ENCODE measurements around the gene STX18. TPM values are rescaled to one million over a fixed set of nuclear protein-coding genes. Genes with fewer than 3 reads are reported as not detected.

STX18 gene
- polyA plus RNA-seq, 1 donor: 42.5 TPM

- no CpG with 5 or more reads among the region's 5 CpGs for WGBS (ENCODE audit: insufficient coverage, low lambda C conversion rate)
These were observed 157.0 kb downstream of the STX18 start for GRCh38 chr4:4384837-4385236.

GRCh38 chr4:4383085-4383484 is 158.8 kb downstream of the STX18 start:
- no peak overlapping the region for H3K27ac ChIP-seq (ENCODE audit: low read length)
- H3K4me1 ChIP-seq (ENCODE audit: control insufficient read depth, insufficient read depth, low read length): no peaks in the 10 kb centered on the region
- WGBS (ENCODE audit: insufficient coverage, low lambda C conversion rate): no CpG with 5 or more reads among the region's 3 CpGs
- no peak overlapping the region for H3K4me3 ChIP-seq (ENCODE audit: low read length)
- H3K9me3 ChIP-seq (ENCODE audit: control insufficient read depth, low read depth, low read length): no peaks in the 10 kb centered on the region
- H3K27me3 ChIP-seq (ENCODE audit: control insufficient read depth, insufficient read depth, low read length): peaks cover 54% of the 10 kb centered on the region
- H3K36me3 ChIP-seq (ENCODE audit: control insufficient read depth, insufficient read depth, low read length): no peaks in the 10 kb centered on the region
- no peak for DNase-seq

More at GRCh38 chr4:4384837-4385236, 157.0 kb downstream of the STX18 start:
- DNase-seq: no peak
- Histone ChIP-seq H3K4me3 (ENCODE audit: low read length) (no peak overlapping the region), H3K27ac (ENCODE audit: low read length) (no peak overlapping the region), H3K27me3 (ENCODE audit: control insufficient read depth, insufficient read depth, low read length) (peaks cover 69% of the 10 kb centered on the region), H3K4me1 (ENCODE audit: control insufficient read depth, insufficient read depth, low read length) (no peaks in the 10 kb centered on the region), H3K9me3 (ENCODE audit: control insufficient read depth, low read depth, low read length) (no peaks in the 10 kb centered on the region), H3K36me3 (ENCODE audit: control insufficient read depth, insufficient read depth, low read length) (no peaks in the 10 kb centered on the region)

GRCh38 chr4:4379540-4380087 is 162.2 kb downstream of the STX18 start:
- peaks cover 28% of the 10 kb centered on the region for H3K27me3 ChIP-seq (ENCODE audit: control insufficient read depth, insufficient read depth, low read length)
- WGBS (ENCODE audit: insufficient coverage, low lambda C conversion rate): no CpG with 5 or more reads among the region's 6 CpGs
- H3K9me3 ChIP-seq (ENCODE audit: control insufficient read depth, low read depth, low read length): no peaks in the 10 kb centered on the region
- H3K36me3 ChIP-seq (ENCODE audit: control insufficient read depth, insufficient read depth, low read length): no peaks in the 10 kb centered on the region
- DNase-seq: no peak
- no peak overlapping the region for H3K27ac ChIP-seq (ENCODE audit: low read length)
- no peaks in the 10 kb centered on the region for H3K4me1 ChIP-seq (ENCODE audit: control insufficient read depth, insufficient read depth, low read length)
- no peak overlapping the region for H3K4me3 ChIP-seq (ENCODE audit: low read length)

GRCh38 chr4:4377732-4378460 is 164.0 kb downstream of the STX18 start:
- DNase-seq: no peak
- no peak overlapping the region for H3K4me3 ChIP-seq (ENCODE audit: low read length)
- no peaks in the 10 kb centered on the region for H3K4me1 ChIP-seq (ENCODE audit: control insufficient read depth, insufficient read depth, low read length)
- H3K9me3 ChIP-seq (ENCODE audit: control insufficient read depth, low read depth, low read length): no peaks in the 10 kb centered on the region
- H3K27ac ChIP-seq (ENCODE audit: low read length): no peak overlapping the region
- H3K36me3 ChIP-seq (ENCODE audit: control insufficient read depth, insufficient read depth, low read length): no peaks in the 10 kb centered on the region
- WGBS (ENCODE audit: insufficient coverage, low lambda C conversion rate): 99% methylated on average over 9 of the region's 23 CpGs
- peaks cover 12% of the 10 kb centered on the region for H3K27me3 ChIP-seq (ENCODE audit: control insufficient read depth, insufficient read depth, low read length)

GRCh38 chr4:4377191-4377590 is 164.7 kb downstream of the STX18 start:
- H3K4me1 ChIP-seq (ENCODE audit: control insufficient read depth, insufficient read depth, low read length): no peaks in the 10 kb centered on the region
- 60% methylated on average over 1 of the region's 12 CpGs for WGBS (ENCODE audit: insufficient coverage, low lambda C conversion rate)

GRCh38 chr4:4376074-4376473 is 165.8 kb downstream of the STX18 start:
- no peaks in the 10 kb centered on the region for H3K4me1 ChIP-seq (ENCODE audit: control insufficient read depth, insufficient read depth, low read length)
- no CpG with 5 or more reads among the region's 4 CpGs for WGBS (ENCODE audit: insufficient coverage, low lambda C conversion rate)
- no peaks in the 10 kb centered on the region for H3K36me3 ChIP-seq (ENCODE audit: control insufficient read depth, insufficient read depth, low read length)
- H3K9me3 ChIP-seq (ENCODE audit: control insufficient read depth, low read depth, low read length): no peaks in the 10 kb centered on the region
- H3K27me3 ChIP-seq (ENCODE audit: control insufficient read depth, insufficient read depth, low read length): peaks cover 7% of the 10 kb centered on the region
- H3K4me3 ChIP-seq (ENCODE audit: low read length): no peak overlapping the region
- H3K27ac ChIP-seq (ENCODE audit: low read length): no peak overlapping the region
- no peak for DNase-seq

More at GRCh38 chr4:4377191-4377590, 164.7 kb downstream of the STX18 start:
- H3K36me3 ChIP-seq (ENCODE audit: control insufficient read depth, insufficient read depth, low read length): no peaks in the 10 kb centered on the region
- no peak overlapping the region for H3K4me3 ChIP-seq (ENCODE audit: low read length)
- no peaks in the 10 kb centered on the region for H3K9me3 ChIP-seq (ENCODE audit: control insufficient read depth, low read depth, low read length)
- H3K27me3 ChIP-seq (ENCODE audit: control insufficient read depth, insufficient read depth, low read length): peaks cover 7% of the 10 kb centered on the region
- no peak overlapping the region for H3K27ac ChIP-seq (ENCODE audit: low read length)
- no peak for DNase-seq

GRCh38 chr4:4374388-4375098 is 167.3 kb downstream of the STX18 start:
- 63% methylated on average over 4 of the region's 6 CpGs for WGBS (ENCODE audit: insufficient coverage, low lambda C conversion rate)
- DNase-seq: no peak
- no peaks in the 10 kb centered on the region for H3K4me1 ChIP-seq (ENCODE audit: control insufficient read depth, insufficient read depth, low read length)
- H3K36me3 ChIP-seq (ENCODE audit: control insufficient read depth, insufficient read depth, low read length): no peaks in the 10 kb centered on the region
- no peaks in the 10 kb centered on the region for H3K9me3 ChIP-seq (ENCODE audit: control insufficient read depth, low read depth, low read length)
- H3K27me3 ChIP-seq (ENCODE audit: control insufficient read depth, insufficient read depth, low read length): no peaks in the 10 kb centered on the region
- no peak overlapping the region for H3K27ac ChIP-seq (ENCODE audit: low read length)
- no peak overlapping the region for H3K4me3 ChIP-seq (ENCODE audit: low read length)

Other genes starting within 250 kb of the STX18 start
- 30.1 TPM for gene NSG1, start 154.9 kb downstream of the STX18 start, polyA plus RNA-seq